ENCODE results near the gene LASP1.

LASP1 gene

GRCh38 chr17:38851434-38851833 lies 18.4 kb upstream of the LASP1 start:
- TF ChIP-seq CTCF (IDR thresholded peaks at IDR 0.05): no peak

GRCh38 chr17:38852771-38853291 lies 17.0 kb upstream of the LASP1 start:
- no peak for TF ChIP-seq CTCF (IDR thresholded peaks at IDR 0.05)

- TF ChIP-seq CTCF (IDR thresholded peaks at IDR 0.05): no peak
Observed at GRCh38 chr17:38853292-38854219, 16.3 kb upstream of the LASP1 start, which contains the start of gene RPL23. Gene RPL23 (minus strand): TSS chr17:38853721. CDS start chr17:38853710, 11 bp downstream.

- no peak for TF ChIP-seq CTCF (IDR thresholded peaks at IDR 0.05)
Observed at GRCh38 chr17:38857271-38857670, 12.6 kb upstream of the LASP1 start.

GRCh38 chr17:38861399-38861843 lies 8.4 kb upstream of the LASP1 start:
- no peak for TF ChIP-seq CTCF (IDR thresholded peaks at IDR 0.05)

GRCh38 chr17:38864636-38865398 lies 5.0 kb upstream of the LASP1 start:
- no peak for TF ChIP-seq CTCF (IDR thresholded peaks at IDR 0.05)

- no peak for TF ChIP-seq CTCF (IDR thresholded peaks at IDR 0.05)
Observed at GRCh38 chr17:38867179-38867967, 2.5 kb upstream of the LASP1 start.

Data from LNCAP (cell line).